HepG2 (cell line): Measurements from ENCODE around the gene ANP32A.

ENCODE experiments used
- ARNT2 ChIP-seq: sonication (generic); formaldehyde crosslinking; IDR thresholded peaks from 2 replicates; pipeline ENCODE4 v1.8.0; 2022; ENCODE audit warnings: mild to moderate bottlenecking, low read depth, missing genetic modification reagents, moderate library complexity
- FOSL2 ChIP-seq: sonication (generic); formaldehyde crosslinking; IDR thresholded peaks from 2 replicates; pipeline ENCODE4 v1.4.0; 2020; ENCODE audit warnings: missing genetic modification reagents
- HDAC6 ChIP-seq: fragments of 200-600 bp; sonication (generic); IDR thresholded peaks from 2 replicates; pipeline ENCODE4 v1.7.0; 2017; ENCODE audit warnings: mild to moderate bottlenecking, antibody characterized with exemption, low read length, low read depth
- NFATC3 ChIP-seq: sonication (generic); formaldehyde crosslinking; IDR thresholded peaks from 2 replicates; pipeline ENCODE4 v1.5.1; 2020; ENCODE audit warnings: mild to moderate bottlenecking, missing genetic modification reagents
- NR1H2 ChIP-seq: sonication (generic); formaldehyde crosslinking; IDR thresholded peaks from 2 replicates; pipeline ENCODE4 v1.8.1; 2022; ENCODE audit warnings: low read depth, missing genetic modification reagents, borderline replicate concordance
- SIN3A ChIP-seq: IDR thresholded peaks from 2 replicates; pipeline ENCODE4 v1.6.1; 2011; ENCODE audit warnings: low read depth, mild to moderate bottlenecking, control low read depth, low read length, borderline replicate concordance
- SMAD9 ChIP-seq: sonication (generic); formaldehyde crosslinking; IDR thresholded peaks from 2 replicates; pipeline ENCODE4 v1.5.1; 2020; ENCODE audit warnings: mild to moderate bottlenecking, missing genetic modification reagents
- SP1 ChIP-seq, 2 experiments: fragments of 450-650 bp in 1 of 2; sonication (generic) in 1 of 2; formaldehyde crosslinking in 1 of 2; IDR thresholded peaks; 2 replicates each; pipeline versions ENCODE4 v1.4.0 to v1.6.1; 2016 to 2020; ENCODE audit warnings: missing genetic modification reagents in 1 of 2
- TF ChIP-seq, protein P1 (sequence below), 2 experiments: IDR thresholded peaks; 2 replicates each; pipeline ENCODE4 v1.6.1; 2011 to 2012; ENCODE audit warnings: low read length in 2 of 2, borderline replicate concordance in 1 of 2, low read depth in 1 of 2, mild to moderate bottlenecking in 1 of 2, moderate library complexity in 1 of 2

DNA sequence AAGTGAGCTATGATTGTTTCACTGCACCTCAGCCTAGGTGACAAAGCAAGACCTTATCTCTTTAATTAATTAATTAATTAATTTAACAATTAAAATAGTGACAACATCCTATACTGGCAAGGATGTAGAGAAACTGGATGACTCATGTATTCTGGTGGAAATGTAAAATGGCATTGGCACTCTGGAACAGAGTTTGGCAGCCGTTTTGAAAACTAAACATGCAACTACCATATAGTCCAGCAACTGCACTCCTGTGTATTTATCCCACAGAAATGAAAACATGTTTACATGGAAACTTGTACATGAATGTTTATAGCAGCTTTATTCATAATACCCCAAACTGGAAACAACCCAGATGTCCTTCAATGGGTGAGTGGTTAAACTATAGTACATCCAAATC is 56.6 kb downstream of the ANP32A start:
- TF ChIP-seq SP1 (IDR thresholded peaks at IDR 0.05) (no peak), SP1 (CRISPR knock-in tag; IDR thresholded peaks at IDR 0.05) (no peak), FOSL2 (no peak), ARNT2 (CRISPR knock-in tag) (no peak), HDAC6 (no peak), NR1H2 (CRISPR knock-in tag) (no peak), SIN3A (no peak), NFATC3 (CRISPR knock-in tag) (no peak), SMAD9 (no peak)
- TF ChIP-seq, protein P1, sequence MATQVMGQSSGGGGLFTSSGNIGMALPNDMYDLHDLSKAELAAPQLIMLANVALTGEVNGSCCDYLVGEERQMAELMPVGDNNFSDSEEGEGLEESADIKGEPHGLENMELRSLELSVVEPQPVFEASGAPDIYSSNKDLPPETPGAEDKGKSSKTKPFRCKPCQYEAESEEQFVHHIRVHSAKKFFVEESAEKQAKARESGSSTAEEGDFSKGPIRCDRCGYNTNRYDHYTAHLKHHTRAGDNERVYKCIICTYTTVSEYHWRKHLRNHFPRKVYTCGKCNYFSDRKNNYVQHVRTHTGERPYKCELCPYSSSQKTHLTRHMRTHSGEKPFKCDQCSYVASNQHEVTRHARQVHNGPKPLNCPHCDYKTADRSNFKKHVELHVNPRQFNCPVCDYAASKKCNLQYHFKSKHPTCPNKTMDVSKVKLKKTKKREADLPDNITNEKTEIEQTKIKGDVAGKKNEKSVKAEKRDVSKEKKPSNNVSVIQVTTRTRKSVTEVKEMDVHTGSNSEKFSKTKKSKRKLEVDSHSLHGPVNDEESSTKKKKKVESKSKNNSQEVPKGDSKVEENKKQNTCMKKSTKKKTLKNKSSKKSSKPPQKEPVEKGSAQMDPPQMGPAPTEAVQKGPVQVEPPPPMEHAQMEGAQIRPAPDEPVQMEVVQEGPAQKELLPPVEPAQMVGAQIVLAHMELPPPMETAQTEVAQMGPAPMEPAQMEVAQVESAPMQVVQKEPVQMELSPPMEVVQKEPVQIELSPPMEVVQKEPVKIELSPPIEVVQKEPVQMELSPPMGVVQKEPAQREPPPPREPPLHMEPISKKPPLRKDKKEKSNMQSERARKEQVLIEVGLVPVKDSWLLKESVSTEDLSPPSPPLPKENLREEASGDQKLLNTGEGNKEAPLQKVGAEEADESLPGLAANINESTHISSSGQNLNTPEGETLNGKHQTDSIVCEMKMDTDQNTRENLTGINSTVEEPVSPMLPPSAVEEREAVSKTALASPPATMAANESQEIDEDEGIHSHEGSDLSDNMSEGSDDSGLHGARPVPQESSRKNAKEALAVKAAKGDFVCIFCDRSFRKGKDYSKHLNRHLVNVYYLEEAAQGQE (IDR thresholded peaks at IDR 0.05; ENCODE audit: borderline replicate concordance in 1 of 2, low read depth in 1 of 2, low read length in 2 of 2), result no peak
